Caki2 (cell line): ENCODE results near the gene EIF2B5. TPM values are rescaled to one million over a fixed set of nuclear protein-coding genes. Genes with fewer than 3 reads are reported as not detected.
"Not testable (repeated sequence)": the region's sequence is repeated elsewhere in the genome, so short reads cannot be mapped to it uniquely, and the experiment has no call there.

Experiments
- DNase-seq: peaks from one replicate; pipeline ENCODE4 v3.0.0-alpha.2; 2015; ENCODE audit warnings: low read depth
- in situ Hi-C: cut with HindIII; loops from 2 replicates; pipeline ENCODE4 v1.10.0; 2016; ENCODE audit warnings: low sequenced_read_pairs, low pct_unique_long_range_greater_than_20kb, mixed read lengths
- total RNA-seq: library from RNA; depleted of rRNA; stranded (reverse); fragments of >200 nt; shearing (Covaris generic); gene quantifications from 2 replicates; pipeline ENCODE4 v1.2.3, GENCODE V29; 2014; ENCODE audit warnings: low replicate concordance

The EIF2B5 gene
- total RNA-seq, 1 experiment from 2014 or later: 50.5 TPM

DNA sequence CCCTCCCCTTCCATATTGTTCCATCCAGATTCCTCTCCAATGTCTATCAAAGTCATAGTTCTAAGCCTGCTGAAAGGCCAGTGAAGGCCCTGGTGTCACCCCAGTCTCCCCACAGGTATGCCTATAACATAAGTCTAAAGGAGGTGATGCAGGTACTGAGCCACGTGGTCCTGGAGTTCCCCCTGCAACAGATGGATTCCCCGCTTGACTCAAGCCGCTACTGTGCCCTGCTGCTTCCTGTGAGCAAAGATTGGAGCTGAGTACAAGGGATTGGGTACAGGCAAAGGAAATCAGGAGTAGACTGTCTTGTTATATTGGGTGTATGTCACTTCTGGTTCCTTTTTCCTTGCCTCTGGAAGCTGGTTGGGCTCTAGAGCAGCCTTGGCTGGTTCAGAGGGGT lies 8.2 kb downstream of the EIF2B5 start:
- in situ Hi-C loops: no loop called here
- no peak for DNase-seq

DNA sequence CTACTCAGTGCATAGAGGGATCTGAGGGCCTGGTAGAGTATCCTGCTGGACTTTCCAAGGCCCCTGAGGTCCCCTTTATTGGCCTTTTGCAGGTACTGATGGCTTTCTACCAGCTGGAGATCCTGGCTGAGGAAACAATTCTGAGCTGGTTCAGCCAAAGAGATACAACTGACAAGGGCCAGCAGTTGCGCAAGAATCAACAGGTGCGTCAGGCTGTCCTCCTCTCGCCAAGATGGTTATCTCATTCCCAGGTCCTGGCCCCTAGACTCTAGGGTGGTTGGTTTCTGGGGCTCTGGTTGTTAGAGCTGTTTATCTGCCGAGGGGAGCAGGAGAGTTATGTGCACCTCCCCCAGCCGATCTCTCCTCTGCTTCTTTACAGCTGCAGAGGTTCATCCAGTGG lies 9.3 kb downstream of the EIF2B5 start:
- in situ Hi-C loops: no loop called here
- DNase-seq: no peak

DNA sequence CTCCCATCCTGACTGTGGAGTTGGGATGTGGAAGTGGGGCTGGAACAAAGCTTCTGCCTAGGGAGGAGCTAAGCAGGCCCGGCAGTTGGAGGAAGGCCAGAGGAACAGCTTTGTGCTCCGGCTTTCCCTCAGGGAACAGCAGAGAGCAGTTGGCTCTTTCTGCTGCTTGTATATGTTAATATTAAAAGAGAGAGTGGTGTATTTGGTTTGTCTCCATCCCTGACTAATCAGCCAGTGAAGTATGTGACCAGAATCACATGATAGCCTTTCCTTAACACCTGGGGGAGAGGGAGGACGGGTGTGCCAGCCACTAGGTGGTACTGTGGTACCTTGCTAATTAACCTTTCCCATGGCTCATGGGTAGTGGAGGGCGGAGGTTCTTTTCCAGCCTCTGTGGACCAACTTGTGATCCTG lies 10.0 kb downstream of the EIF2B5 start:
- DNase-seq: peak; percentile 92
- in situ Hi-C loops: no loop called here

DNA sequence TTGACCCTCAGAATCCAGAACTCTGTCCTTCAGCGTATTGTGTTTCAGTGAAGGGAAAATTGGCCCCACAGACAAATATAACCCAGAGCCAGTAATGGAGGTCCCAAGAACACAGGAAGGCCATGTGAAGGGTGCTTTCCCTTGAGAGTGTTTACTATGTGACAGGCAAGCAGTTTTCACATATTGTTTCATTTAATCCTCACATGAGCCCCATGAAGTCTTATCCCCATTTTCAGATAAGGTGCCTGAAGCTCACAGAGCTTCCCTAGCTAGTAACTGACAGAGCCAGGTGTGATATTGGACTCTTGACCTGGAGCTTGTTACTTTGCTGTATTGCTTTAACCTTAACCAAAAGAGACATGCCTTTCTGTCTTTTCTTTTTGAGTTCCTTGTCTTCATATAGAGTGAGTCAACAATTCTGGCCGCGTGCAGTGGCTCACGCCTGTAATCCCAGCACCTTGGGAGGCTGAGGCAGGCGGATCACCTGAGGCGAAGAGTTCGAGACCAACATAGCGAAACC lies 10.7 kb downstream of the EIF2B5 start:
- in situ Hi-C loops: no loop called here

DNA sequence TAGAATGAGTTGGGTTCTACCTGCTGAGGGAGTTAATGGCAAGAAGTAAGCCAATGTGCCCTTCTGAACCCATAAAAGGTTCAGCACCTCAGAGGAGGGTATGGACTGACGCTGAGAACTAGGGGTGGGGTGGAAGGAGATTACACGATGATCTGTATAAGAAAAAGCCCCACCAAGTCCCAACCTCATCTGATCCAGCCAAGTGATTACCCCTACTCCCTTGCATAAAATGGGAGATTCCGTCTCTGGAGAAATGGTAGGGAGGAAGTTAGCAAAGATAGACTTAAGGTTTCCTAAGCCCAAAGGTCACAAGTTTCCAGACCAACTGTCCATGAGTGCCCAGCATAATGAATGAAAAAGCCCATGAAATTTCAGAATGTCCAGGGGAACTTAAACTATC lies 12.9 kb downstream of the EIF2B5 start:
- in situ Hi-C loops: no loop called here
- DNase-seq: no peak

More for the DNA sequence above, 10.7 kb downstream of the EIF2B5 start:
- DNase-seq: no peak

DNA sequence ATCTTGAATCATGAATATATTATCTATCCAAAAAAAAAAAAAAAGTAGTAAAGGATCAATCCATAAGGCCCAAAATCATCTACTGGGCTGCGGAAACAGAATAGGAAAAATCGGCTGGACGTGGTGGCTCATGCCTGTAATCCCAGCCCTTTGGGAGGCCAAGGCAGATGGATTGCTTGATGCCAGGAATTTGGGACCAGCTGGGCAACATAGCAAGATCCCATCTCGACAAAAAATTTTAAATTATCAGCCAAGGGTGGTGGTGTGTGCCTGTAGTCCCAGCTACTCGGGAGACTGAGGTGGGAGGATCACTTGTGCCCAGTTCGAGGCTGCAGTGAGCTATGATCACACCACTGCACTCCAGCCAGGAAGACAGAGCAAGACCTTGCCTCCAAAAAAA lies 14.0 kb downstream of the EIF2B5 start:
- DNase-seq: no peak
- in situ Hi-C loops: no loop called here

DNA sequence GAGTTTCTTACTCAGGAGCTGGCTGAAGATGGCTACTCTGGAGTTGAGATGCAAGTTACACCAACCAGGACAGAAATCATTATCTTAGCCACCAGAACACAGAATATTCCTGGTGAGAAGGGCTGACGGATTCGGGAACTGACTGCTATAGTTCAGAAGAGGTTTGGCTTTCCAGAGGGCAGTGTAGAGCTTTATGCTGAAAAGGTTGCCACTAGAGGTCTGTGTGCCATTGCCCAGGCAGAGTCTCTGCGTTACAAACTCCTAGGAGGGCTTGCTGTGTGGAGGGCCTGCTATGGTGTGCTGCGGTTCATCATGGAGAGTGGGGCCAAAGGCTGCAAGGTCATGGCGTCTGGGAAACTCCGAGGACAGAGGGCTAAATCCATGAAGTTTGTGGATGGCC lies 14.6 kb downstream of the EIF2B5 start:
- peak; percentile 39 for DNase-seq
- in situ Hi-C loops: not testable (repeated sequence)

DNA sequence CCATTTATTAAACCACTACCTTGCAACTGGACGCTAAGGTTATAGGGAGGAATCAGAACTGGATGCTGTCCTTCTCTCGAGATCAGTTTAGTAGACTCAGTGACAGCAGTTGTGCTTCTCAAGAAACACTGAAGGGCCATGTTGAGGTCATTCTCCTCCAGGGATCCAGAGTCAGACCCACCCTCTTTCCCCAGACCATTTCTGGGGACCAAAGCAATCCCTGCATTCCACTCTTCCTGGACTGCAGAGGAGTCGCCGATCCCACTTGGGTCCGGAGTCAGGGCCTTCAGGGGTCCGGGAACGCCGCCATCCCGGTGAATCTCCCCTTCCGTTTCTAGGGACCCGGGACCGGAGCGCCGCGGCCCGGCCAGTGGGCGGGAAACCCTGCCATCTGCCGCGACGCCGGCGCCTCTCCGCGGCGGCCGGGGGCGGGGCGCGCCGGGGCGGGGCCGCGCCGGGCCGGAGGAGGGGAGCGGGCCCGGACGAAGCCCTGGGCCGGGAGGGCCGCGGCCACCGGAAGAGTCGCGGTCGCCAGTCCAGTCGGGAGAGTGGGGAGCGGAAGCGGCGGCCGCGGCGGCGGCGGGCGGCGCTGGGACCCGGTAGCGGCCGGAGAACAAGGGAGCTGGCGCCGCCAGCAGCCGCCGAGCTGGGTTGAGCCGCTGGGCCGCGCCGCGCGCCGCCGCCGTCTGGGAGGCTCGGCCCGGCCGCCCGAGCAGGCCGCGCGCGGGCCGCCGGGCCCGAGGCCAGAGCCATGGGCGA lies 19.9 kb downstream of the EIF2B5 start, which contains the start of gene DVL3:
Gene DVL3 (plus strand): TSS at position 493 of the 759 bp plus-strand sequence. CDS start 259 bp downstream, at position 752.
- peak; percentile 70 for DNase-seq
- in situ Hi-C loops: no loop called here

DNA sequence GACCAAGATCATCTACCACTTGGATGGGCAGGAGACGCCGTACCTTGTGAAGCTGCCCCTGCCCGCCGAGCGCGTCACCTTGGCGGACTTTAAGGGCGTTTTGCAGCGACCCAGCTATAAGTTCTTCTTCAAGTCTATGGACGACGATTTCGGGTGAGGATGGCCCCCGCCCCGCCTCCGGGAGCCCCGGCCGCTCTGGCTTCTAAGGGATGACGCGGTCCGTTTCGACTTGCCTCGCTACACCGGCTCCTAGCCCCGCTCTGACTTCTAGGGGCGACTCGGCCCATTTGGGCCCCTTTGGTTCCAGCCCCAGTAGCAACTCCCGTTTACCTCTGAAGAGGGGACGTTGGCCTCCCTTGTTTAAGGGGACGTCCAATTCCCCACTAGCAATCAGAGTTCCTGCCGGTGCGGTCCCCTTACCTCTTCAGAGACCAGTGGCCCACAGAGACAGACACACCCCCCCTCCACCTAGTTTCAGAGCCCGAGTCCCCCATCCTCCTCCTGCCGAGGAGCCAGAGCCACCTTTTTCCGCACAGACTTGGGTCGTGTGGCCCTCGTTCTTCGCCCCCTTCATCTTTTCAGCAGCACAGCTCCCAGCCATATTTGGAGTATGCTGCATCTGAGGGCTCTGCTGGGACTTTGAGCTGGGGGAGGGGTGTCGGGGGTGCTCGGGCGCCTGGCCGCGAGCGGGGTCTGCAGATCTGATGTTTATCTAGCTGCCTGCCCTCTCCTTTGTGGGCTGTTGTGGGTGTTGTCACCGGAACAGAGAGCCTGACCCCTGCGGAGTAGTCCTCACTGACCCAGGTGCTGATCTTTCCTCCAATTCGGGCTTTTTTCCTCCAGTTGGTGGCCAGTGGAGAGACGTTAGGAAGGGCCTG lies 20.7 kb downstream of the EIF2B5 start:
- in situ Hi-C loops: no loop called here
- DNase-seq: peak; percentile 41

DNA sequence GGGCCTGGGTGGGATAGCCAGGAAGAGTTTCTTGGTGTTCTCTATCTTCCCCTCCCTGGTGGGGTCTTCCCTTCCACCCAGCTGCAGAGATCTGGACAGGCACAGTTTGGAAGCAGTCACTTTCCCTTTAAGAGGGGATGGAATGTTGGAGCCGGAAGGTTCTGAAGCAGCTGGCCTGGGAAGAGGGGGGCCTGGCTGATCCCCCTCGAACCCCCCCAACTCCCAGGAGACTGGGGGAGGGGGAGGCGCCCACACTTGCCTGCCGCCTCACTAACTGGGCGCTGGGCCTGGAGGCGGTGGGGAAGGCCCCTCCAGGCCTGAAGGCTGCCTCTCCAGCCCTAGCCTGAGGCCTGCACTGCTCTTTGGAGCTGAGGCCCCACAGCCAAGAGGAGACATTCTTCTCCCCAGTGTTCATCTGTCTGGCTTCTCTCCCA lies 21.4 kb downstream of the EIF2B5 start:
- no peak for DNase-seq
- in situ Hi-C loops: no loop called here

DNA sequence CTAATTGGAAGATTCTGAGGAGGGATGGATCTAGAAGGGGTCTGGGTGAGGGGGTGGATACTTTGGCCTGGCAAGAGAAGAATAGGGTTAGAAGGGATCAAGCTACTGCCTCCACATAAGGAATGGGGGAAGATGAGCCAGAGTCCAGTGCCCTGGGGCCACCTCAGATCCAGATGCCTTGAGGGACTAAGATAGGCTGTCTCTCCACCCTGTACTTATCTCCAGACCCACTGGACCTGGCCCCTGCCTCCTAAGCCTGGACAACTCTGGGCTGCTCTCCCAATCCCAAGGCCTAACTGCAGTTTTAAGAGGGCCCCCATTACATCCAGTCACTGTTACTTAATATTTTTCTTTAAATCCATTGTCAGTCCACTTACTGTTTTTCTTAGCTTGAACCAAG lies 22.0 kb downstream of the EIF2B5 start:
- in situ Hi-C loops: no loop called here
- DNase-seq: no peak

DNA sequence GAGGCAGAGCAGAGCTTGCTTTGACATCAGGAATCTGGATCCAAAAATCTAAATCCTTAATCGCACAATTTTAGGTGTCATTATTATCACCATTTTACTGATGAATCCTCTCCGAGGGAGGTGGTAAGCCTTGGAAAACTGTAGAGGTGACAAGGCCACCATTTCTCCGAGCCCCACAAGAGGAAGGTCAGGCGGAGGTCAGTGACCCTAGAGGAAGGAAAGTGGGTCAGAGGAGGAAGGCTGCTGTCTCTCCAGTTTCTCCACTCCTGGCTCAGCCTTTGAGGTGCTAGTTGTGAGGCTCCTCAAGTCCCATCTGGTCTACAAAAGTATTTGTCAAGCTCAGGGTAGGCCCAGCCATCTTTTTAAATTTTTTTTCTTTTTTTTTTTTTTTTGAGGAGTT lies 23.2 kb downstream of the EIF2B5 start:
- in situ Hi-C loops: no loop called here
- no peak for DNase-seq

DNA sequence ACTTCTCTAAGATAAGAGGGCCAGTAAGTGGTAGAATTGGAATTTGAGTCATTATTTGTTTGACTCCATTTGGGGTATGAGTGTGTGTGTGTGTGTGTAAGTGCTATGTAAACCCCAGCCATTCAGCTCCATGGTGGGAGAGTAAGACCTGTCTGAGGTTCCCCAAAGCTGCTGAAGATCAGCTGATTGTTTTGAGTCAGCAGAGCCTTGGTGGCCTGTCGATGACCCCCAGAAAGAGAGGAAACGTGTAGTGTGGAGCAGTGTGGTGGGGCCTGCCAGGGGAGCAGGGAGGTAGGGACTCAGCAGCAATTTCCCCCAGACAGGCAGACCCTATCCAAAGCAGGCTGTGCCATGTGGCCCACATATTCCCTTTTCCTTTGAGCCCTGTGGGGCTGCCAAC lies 25.3 kb downstream of the EIF2B5 start:
- no peak for DNase-seq
- in situ Hi-C loops: no loop called here

DNA sequence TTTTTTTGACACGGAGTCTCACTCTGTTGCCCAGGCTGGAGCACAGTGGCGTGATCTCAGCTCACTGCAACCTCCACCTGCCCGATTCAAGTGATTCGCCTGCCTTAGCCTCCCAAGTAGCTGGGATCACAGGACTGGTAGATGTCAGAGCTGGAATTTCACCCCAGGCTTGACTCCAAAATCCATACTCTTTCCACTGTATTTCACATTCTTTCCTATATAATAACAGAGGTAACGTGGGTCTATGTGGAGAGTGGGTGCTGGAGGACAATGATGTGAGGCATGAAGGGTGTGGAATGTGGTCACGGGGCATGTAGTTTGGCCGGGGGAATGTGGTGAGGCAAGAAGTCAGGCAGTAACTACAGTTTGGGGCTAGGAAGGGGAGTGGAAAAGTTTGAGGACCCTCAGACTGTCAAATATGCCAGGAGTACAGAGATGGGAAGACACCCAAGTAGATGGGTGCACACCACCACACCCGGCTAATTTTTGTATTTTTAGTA lies 27.5 kb downstream of the EIF2B5 start:
- DNase-seq, in situ Hi-C loops: not testable (repeated sequence)

DNA sequence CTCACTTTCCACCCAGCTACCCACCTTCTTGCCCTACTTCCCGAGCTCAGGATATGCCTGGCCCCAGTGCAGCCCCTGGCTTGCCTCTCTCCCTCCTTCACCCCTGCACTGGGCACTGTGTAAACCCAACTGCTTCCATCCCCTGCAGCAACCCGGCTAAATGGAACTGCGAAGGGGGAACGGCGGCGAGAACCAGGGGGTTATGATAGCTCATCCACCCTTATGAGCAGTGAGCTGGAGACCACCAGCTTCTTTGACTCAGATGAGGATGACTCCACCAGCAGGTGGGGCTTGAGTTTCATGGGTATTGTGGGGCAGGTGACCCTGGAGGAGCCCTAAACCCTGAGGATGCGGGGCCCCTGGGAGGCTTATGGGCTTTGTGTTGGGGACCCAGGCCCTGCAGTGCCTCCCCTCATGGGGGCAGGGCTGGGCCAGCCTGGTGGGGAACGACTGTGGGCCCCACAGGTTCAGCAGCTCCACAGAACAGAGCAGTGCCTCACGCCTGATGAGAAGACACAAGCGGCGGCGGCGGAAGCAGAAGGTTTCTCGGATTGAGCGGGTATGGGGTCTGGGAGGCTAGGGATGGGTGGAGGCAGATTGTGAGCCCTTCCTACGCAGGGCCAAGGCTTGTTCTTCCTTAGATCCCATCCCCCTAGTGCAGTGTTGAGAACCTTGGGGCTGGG lies 29.6 kb downstream of the EIF2B5 start:
- in situ Hi-C loops: no loop called here
- no peak for DNase-seq

DNA sequence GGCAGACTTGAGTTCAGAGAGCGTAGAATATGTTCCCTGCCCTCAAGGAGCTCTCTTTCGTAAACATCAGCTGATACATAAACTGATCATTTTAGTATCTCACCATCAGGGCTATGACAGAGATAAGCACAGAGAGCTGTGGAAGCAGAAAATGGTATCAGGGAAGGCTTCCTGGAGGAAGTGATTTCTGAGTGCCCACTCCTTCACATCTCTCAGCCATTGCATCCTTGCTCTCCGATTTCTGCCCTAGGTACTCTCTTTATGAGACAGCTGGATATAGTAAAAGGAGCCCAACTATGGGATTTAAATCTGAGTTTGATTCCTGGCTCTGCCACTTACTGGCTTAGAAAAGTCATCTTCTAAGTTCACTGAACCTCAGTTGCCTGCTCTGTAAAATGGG lies 30.4 kb downstream of the EIF2B5 start:
- DNase-seq: no peak
- in situ Hi-C loops: no loop called here

DNA sequence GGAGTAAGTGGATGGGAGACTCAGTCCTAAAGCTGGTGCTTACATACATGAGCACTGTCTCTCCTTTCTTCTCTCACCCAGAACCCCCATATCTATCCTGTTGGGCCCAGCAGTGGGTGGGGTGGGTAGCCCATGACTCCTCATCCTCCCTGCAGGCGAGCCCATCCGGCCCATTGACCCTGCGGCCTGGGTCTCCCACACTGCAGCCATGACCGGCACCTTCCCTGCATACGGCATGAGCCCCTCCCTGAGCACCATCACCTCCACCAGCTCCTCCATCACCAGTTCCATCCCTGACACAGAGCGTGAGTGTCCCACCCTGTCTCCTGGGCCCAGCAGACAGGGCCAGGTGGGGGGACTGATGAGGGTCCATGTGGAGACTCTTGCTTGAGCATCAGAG lies 31.5 kb downstream of the EIF2B5 start:
- in situ Hi-C loops: no loop called here
- DNase-seq: no peak

DNA sequence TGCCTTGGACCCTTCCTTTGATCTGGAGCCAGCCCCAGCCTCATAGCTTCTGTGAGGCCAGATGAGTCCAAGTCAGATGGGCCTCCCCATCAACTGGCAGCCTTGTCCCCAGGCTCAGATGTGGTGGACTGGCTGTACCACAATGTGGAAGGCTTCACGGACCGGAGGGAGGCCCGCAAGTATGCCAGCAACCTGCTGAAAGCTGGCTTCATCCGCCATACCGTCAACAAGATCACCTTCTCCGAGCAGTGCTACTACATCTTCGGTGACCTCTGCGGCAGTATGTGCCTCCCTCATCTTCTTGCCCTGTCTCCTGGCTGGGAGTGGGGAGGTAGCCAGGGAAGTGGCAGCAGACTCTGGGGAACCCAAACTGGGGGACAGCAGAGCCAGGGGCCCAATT lies 32.6 kb downstream of the EIF2B5 start:
- in situ Hi-C loops: no loop called here
- DNase-seq: no peak
